OCI-LY1 (cell line): ENCODE measurements around the gene CMBL.

ENCODE experiments used
- H2AFZ ChIP-seq: fragments of 200-600 bp; sonication (generic), shearing (Covaris generic); 2 replicates; pipeline ENCODE4 v1.6.0; 2014; ENCODE audit warnings: antibody characterized with exemption, mild to moderate bottlenecking, low read length
- H3F3A ChIP-seq: fragments of 200-600 bp; sonication (generic), shearing (Covaris generic); 2 replicates; pipeline ENCODE4 v1.6.0; 2014; ENCODE audit warnings: mild to moderate bottlenecking, antibody characterized with exemption, low read length, moderate library complexity; ENCODE audit not compliant: insufficient read depth
- H3K27ac ChIP-seq: fragments of 200-600 bp; sonication (generic); 2 replicates; pipeline ENCODE4 v1.5.1; 2014; ENCODE audit warnings: low read length, mixed run types, mild to moderate bottlenecking, low read depth; ENCODE audit not compliant: poor library complexity, severe bottlenecking
- H3K27me3 ChIP-seq: fragments of 200-600 bp; sonication (generic); 2 replicates; pipeline ENCODE4 v1.6.0; 2014; ENCODE audit warnings: antibody characterized with exemption, mild to moderate bottlenecking, low read length, moderate library complexity; ENCODE audit not compliant: insufficient read depth
- H3K36me3 ChIP-seq: fragments of 200-600 bp; sonication (generic); 2 replicates; pipeline ENCODE4 v1.6.1; 2014; ENCODE audit warnings: mild to moderate bottlenecking, antibody characterized with exemption, low read length, moderate library complexity, mixed read lengths; ENCODE audit not compliant: insufficient read depth
- H3K4me1 ChIP-seq: fragments of 200-600 bp; sonication (generic); 2 replicates; pipeline ENCODE4 v1.5.1; 2014; ENCODE audit warnings: mild to moderate bottlenecking, low read length, moderate library complexity; ENCODE audit not compliant: insufficient read depth, severe bottlenecking
- H3K4me2 ChIP-seq: fragments of 200-600 bp; sonication (generic), shearing (Covaris generic); 2 replicates; pipeline ENCODE4 v1.6.1; 2014; ENCODE audit warnings: low read length
- H3K4me3 ChIP-seq: fragments of 200-600 bp; sonication (generic); 2 replicates; pipeline ENCODE4 v1.5.1; 2014; ENCODE audit warnings: low read length, low read depth, mild to moderate bottlenecking, mixed read lengths; ENCODE audit not compliant: poor library complexity, severe bottlenecking
- H3K79me2 ChIP-seq: fragments of 200-600 bp; shearing (Covaris generic); 2 replicates; pipeline ENCODE4 v1.6.1; 2016; ENCODE audit warnings: mixed run types, low read length, mixed read lengths; ENCODE audit not compliant: insufficient read depth
- H3K9ac ChIP-seq: fragments of 200-600 bp; sonication (generic), shearing (Covaris generic); 2 replicates; pipeline ENCODE4 v1.6.1; 2014; ENCODE audit warnings: mild to moderate bottlenecking, low read length, mixed read lengths
- H3K9me2 ChIP-seq: fragments of 200-600 bp; sonication (generic), shearing (Covaris generic); 2 replicates; pipeline ENCODE4 v1.6.1; 2014; ENCODE audit warnings: low read depth, mild to moderate bottlenecking, low read length, mixed read lengths
- H3K9me3 ChIP-seq: fragments of 200-600 bp; shearing (Covaris generic); 2 replicates; pipeline ENCODE4 v1.6.1; 2014; ENCODE audit warnings: low read length, mixed read lengths
- H4K20me1 ChIP-seq: fragments of 200-600 bp; sonication (generic), shearing (Covaris generic); 2 replicates; pipeline ENCODE4 v1.6.0; 2016; ENCODE audit warnings: mild to moderate bottlenecking, low read length; ENCODE audit not compliant: insufficient read depth
- EZH2 ChIP-seq: fragments of 200-600 bp; sonication (generic), shearing (Covaris generic); IDR thresholded peaks from 2 replicates; pipeline ENCODE4 v1.8.0; 2017; ENCODE audit warnings: borderline replicate concordance, mixed run types, mild to moderate bottlenecking, antibody characterized with exemption, low read length, moderate library complexity, mixed read lengths
- TF ChIP-seq, protein P1 (sequence below): fragments of 200-600 bp; sonication (generic), shearing (Covaris generic); IDR thresholded peaks from 2 replicates; pipeline ENCODE4 v1.5.1; 2017; ENCODE audit warnings: mild to moderate bottlenecking, antibody characterized with exemption, low read length, moderate library complexity, mixed read lengths

CMBL gene

GRCh38 chr5:10278658-10279279 is 28.9 kb downstream of the CMBL start:
- no peak overlapping the region for H3K4me3 ChIP-seq
- no peak overlapping the region for H3K27ac ChIP-seq
- H3K27me3 ChIP-seq = no peaks in the 10 kb centered on the region; the same call in 1 of the 2 replicates
- no peaks in the 10 kb centered on the region for H3K79me2 ChIP-seq
- H3K9me2 ChIP-seq = no peaks in the 10 kb centered on the region
- H3K9ac ChIP-seq = no peak overlapping the region
- no peaks in the 10 kb centered on the region for H3K36me3 ChIP-seq
- no peak overlapping the region for H3K4me2 ChIP-seq
- TF ChIP-seq, protein P1, sequence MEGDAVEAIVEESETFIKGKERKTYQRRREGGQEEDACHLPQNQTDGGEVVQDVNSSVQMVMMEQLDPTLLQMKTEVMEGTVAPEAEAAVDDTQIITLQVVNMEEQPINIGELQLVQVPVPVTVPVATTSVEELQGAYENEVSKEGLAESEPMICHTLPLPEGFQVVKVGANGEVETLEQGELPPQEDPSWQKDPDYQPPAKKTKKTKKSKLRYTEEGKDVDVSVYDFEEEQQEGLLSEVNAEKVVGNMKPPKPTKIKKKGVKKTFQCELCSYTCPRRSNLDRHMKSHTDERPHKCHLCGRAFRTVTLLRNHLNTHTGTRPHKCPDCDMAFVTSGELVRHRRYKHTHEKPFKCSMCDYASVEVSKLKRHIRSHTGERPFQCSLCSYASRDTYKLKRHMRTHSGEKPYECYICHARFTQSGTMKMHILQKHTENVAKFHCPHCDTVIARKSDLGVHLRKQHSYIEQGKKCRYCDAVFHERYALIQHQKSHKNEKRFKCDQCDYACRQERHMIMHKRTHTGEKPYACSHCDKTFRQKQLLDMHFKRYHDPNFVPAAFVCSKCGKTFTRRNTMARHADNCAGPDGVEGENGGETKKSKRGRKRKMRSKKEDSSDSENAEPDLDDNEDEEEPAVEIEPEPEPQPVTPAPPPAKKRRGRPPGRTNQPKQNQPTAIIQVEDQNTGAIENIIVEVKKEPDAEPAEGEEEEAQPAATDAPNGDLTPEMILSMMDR = no peak
- TF ChIP-seq EZH2 = no peak
- H3F3A ChIP-seq = no peaks in the 10 kb centered on the region
- no peaks in the 10 kb centered on the region for H3K9me3 ChIP-seq
- H2AFZ ChIP-seq = no peak overlapping the region
- H3K4me1 ChIP-seq = peaks cover 1% of the 10 kb centered on the region
- H4K20me1 ChIP-seq = no peaks in the 10 kb centered on the region

DNA sequence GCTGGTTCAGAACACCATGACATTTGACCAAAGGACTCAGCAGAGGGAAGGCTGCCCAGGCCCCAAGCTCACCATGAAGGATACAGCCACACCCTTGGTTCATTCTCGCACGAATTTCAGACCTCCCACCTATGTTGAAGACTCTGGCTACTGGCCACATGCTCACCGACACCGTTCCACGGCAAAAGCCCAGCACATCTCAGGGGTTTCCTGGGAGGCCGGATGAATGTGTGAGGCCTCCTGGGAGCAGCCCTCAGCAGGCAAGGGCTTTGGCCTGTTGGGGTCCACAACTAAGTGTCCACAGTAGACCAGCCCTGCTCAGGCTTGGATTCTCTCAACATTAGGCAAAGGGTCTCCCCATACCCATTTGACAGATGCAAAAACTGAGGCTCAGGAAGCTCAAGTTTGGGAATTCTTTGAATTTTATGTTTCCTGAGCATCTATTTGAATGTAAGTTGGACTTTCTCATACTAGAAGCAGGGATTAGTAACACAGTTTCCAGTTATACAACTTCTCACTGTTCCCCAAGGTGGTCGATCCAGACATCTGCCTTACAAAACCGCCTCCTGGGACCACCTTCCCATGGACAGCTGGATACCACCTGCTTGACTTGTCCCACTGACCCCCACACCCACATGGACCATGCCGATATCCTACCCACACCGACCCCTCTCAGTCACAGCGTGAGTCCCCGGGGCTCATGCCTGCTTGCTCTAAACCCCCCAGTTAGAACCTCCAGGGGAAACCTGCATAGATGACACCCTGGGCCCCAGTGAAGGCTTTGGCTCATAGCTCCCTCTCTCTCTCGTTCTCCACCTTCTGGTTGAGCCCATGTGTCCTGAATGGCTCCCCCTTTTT is 29.7 kb downstream of the CMBL start:
- H3F3A ChIP-seq = no peaks in the 10 kb centered on the region
- no peaks in the 10 kb centered on the region for H3K79me2 ChIP-seq
- no peak overlapping the region for H3K9ac ChIP-seq
- no peak overlapping the region for H3K4me3 ChIP-seq
- no peaks in the 10 kb centered on the region for H3K9me3 ChIP-seq
- H3K36me3 ChIP-seq = no peaks in the 10 kb centered on the region
- no peaks in the 10 kb centered on the region; the same call in 1 of the 2 replicates for H3K27me3 ChIP-seq
- H3K4me1 ChIP-seq = no peaks in the 10 kb centered on the region
- H3K4me2 ChIP-seq = no peak overlapping the region
- H3K27ac ChIP-seq = no peak overlapping the region
- TF ChIP-seq EZH2 = no peak
- TF ChIP-seq, protein P1 = no peak
- no peak overlapping the region for H2AFZ ChIP-seq
- H3K9me2 ChIP-seq = no peaks in the 10 kb centered on the region
- H4K20me1 ChIP-seq = no peaks in the 10 kb centered on the region

GRCh38 chr5:10276691-10277090 is 31.0 kb downstream of the CMBL start:
- Histone ChIP-seq H3F3A (no peaks in the 10 kb centered on the region), H3K79me2 (no peaks in the 10 kb centered on the region), H4K20me1 (no peaks in the 10 kb centered on the region), H3K36me3 (no peaks in the 10 kb centered on the region; the same call in 1 of the 2 replicates), H3K9me3 (0 out of 2 replicates have a peak, but pooled peaks cover 5% of the 10 kb centered on the region), H3K4me1 (no peaks in the 10 kb centered on the region), H3K9ac (no peak overlapping the region), H3K27ac (no peak overlapping the region), H3K27me3 (peaks cover 6% of the 10 kb centered on the region; the same call in 1 of the 2 replicates), H3K4me3 (no peak overlapping the region), H3K4me2 (no peak overlapping the region), H3K9me2 (no peaks in the 10 kb centered on the region), H2AFZ (no peak overlapping the region)
- no peak for TF ChIP-seq EZH2
- TF ChIP-seq, protein P1 = no peak
